NCI-H345 treated with DMSO at 0.1 percent for 48 hours (cell line): ENCODE measurements around the gene MTFR1L.

Source experiments
- DNase-seq: peaks from one replicate; lab custom pipeline; 2025; ENCODE audit not compliant: unreplicated experiment; lab: John Stamatoyannopoulos, UW

MTFR1L gene

GRCh38 chr1:25877155-25877554 is 57.4 kb downstream of the MTFR1L start:
- DNase-seq: no peak

DNA sequence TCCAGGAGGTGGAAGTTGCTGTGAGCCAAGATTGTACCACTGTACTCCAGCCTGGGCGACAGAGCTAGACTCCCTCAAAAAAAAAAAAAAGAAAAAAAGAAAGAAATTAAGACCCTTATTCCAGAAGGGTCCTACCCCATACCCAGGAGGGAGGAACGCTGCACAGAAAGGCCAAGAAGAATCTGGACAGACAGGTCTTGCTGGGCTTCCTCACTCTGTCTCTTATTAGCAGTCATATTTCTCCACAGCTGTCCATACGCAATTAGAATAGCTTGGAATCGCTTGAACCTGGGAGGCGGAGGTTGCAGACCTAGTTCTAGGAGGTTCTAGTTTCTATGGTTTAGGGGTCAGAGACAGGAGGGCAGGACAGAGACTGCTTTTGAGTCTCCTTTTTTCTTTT is 58.9 kb downstream of the MTFR1L start:
- no peak for DNase-seq

DNA sequence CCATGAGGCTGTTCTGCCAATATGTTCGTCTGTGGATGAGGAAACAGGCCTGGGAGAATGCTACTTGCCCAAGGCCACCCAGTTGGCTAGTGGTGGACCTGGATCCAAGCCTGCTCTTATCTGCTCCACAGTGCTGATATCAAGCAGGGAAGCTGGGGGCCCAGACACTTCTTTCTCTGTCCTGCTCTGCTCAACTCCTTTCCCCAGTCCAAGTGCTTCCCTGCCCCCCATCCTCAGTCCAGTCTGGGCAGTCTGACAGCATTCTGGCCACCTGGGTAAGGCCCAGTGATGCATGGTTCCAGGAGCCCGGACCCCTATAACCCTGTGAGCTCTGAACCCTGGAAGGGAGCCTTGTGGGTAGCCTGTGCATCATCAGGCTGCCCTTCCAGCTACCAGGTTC is 59.9 kb downstream of the MTFR1L start:
- no peak for DNase-seq

DNA sequence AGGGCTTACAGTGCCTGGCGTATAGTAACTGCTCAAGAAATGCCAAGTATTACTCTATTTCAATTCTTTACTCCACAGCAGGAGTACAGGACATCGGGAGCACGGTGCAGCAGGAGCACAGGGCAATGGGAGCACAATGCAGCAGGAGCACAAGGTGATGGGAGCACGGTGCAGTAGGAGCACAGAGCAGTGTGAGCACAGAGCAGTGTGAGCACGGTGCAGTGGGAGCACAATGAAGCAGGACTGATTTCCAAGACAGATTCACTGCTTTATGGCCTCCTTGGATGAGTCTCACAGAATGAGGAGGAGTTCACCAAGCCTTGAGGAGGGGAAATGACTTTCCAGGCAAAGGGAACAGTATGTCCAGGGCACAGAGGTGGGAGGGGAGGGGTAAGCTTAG is 60.8 kb downstream of the MTFR1L start:
- DNase-seq: no peak

- DNase-seq: no peak
Observed at GRCh38 chr1:25881266-25881665, 61.5 kb downstream of the MTFR1L start.
